Mesenchymal stem cell (in vitro differentiated cells and primary cell): Measurements from ENCODE around the gene GRAMD4.

ENCODE experiments used
- DNase-seq: peaks from one replicate; pipeline ENCODE4 v3.0.0-alpha.2; 2013
- H2AFZ ChIP-seq: one replicate; pipeline ENCODE4 v1.6.1; 2013; ENCODE audit warnings: low read depth, mild to moderate bottlenecking, control low read depth, inconsistent platforms, low read length, moderate library complexity
- H2AK5ac ChIP-seq: 2 replicates; pipeline ENCODE4 v1.6.1; 2013; ENCODE audit warnings: low read length, moderate library complexity, mild to moderate bottlenecking, inconsistent platforms; ENCODE audit not compliant: severe bottlenecking
- H2BK120ac ChIP-seq: one replicate; pipeline ENCODE4 v1.6.1; 2013; ENCODE audit warnings: low read depth, mild to moderate bottlenecking, inconsistent platforms, low read length, moderate library complexity
- H2BK12ac ChIP-seq, 2 experiments: one replicate each; pipeline ENCODE4 v1.6.1; 2013; ENCODE audit warnings: inconsistent platforms in 2 of 2, low read length in 2 of 2, mild to moderate bottlenecking in 2 of 2, moderate library complexity in 2 of 2, control low read depth in 1 of 2
- H2BK15ac ChIP-seq: one replicate; pipeline ENCODE4 v1.6.1; 2013; ENCODE audit warnings: mild to moderate bottlenecking, low read depth, inconsistent platforms; ENCODE audit not compliant: poor library complexity, severe bottlenecking
- H2BK5ac ChIP-seq: 2 replicates; pipeline ENCODE4 v1.6.1; 2013; ENCODE audit warnings: low read depth, mild to moderate bottlenecking, low read length, control low read depth, inconsistent platforms; ENCODE audit not compliant: poor library complexity, severe bottlenecking
- H3K14ac ChIP-seq, 2 experiments: one replicate each; pipeline ENCODE4 v1.6.1; 2013; ENCODE audit warnings: inconsistent platforms in 2 of 2, low read length in 2 of 2, control low read depth in 1 of 2, mild to moderate bottlenecking in 1 of 2, moderate library complexity in 1 of 2
- H3K18ac ChIP-seq, 2 experiments: one replicate each; pipeline ENCODE4 v1.6.1; 2013; ENCODE audit warnings: inconsistent platforms in 2 of 2, low read length in 2 of 2, control low read depth in 1 of 2, low read depth in 1 of 2, mild to moderate bottlenecking in 1 of 2
- H3K23ac ChIP-seq, 2 experiments: one replicate each; pipeline ENCODE4 v1.6.1; 2013; ENCODE audit warnings: inconsistent platforms in 2 of 2, low read length in 2 of 2, mild to moderate bottlenecking in 2 of 2, moderate library complexity in 2 of 2, control low read depth in 1 of 2
- H3K27ac ChIP-seq: 2 replicates; pipeline ENCODE4 v1.5.1; 2013; ENCODE audit warnings: mild to moderate bottlenecking, moderate library complexity, low read length, control low read depth, inconsistent platforms; ENCODE audit not compliant: poor library complexity, severe bottlenecking
- H3K27me3 ChIP-seq, 2 experiments: 2 replicates each; pipeline versions ENCODE4 v1.6.1 to v1.7.0; 2013; ENCODE audit warnings: low read length in 2 of 2, mild to moderate bottlenecking in 2 of 2, moderate library complexity in 2 of 2, control low read depth in 1 of 2, inconsistent platforms in 1 of 2; ENCODE audit not compliant: control insufficient read depth in 1 of 2, insufficient read depth in 1 of 2
- H3K36me3 ChIP-seq, 2 experiments: 2 replicates each; pipeline versions ENCODE4 v1.6.1 to v1.7.0; 2013; ENCODE audit warnings: low read length in 2 of 2, control low read depth in 1 of 2, inconsistent platforms in 1 of 2, low read depth in 1 of 2, mild to moderate bottlenecking in 1 of 2; ENCODE audit not compliant: insufficient read depth in 2 of 2, control insufficient read depth in 1 of 2
- H3K4ac ChIP-seq, 2 experiments: one replicate each; pipeline ENCODE4 v1.6.1; 2013; ENCODE audit warnings: inconsistent platforms in 2 of 2, low read length in 2 of 2, mild to moderate bottlenecking in 2 of 2, moderate library complexity in 2 of 2, control low read depth in 1 of 2, low read depth in 1 of 2
- H3K4me1 ChIP-seq: 2 replicates; pipeline ENCODE4 v1.6.1; 2013; ENCODE audit warnings: low read depth, low read length, control low read depth; ENCODE audit not compliant: control insufficient read depth, insufficient read depth
- H3K4me2 ChIP-seq: 2 replicates; pipeline ENCODE4 v1.6.1; 2013; ENCODE audit warnings: low read length, mild to moderate bottlenecking, inconsistent platforms; ENCODE audit not compliant: poor library complexity, severe bottlenecking
- H3K4me3 ChIP-seq, 2 experiments: 2 replicates each; pipeline versions ENCODE4 v1.5.1 to v1.7.0; 2013; ENCODE audit warnings: low read length in 2 of 2, mild to moderate bottlenecking in 2 of 2, control low read depth in 1 of 2, low read depth in 1 of 2; ENCODE audit not compliant: insufficient read depth in 1 of 2
- H3K79me1 ChIP-seq: replicated peaks from 2 replicates; pipeline ENCODE4 v1.6.1; 2013; ENCODE audit warnings: mild to moderate bottlenecking, control low read depth, low read length, inconsistent platforms; ENCODE audit not compliant: poor library complexity, severe bottlenecking
- H3K9ac ChIP-seq: 2 replicates; pipeline ENCODE4 v1.7.0; 2013; ENCODE audit warnings: mild to moderate bottlenecking, low read length, moderate library complexity
- H3K9me3 ChIP-seq: 2 replicates; pipeline ENCODE4 v1.7.0; 2013; ENCODE audit warnings: mild to moderate bottlenecking, low read length; ENCODE audit not compliant: control insufficient read depth
- H4K8ac ChIP-seq: one replicate; pipeline ENCODE4 v1.6.1; 2013; ENCODE audit warnings: inconsistent platforms, mild to moderate bottlenecking, low read length, moderate library complexity
- H4K91ac ChIP-seq: one replicate; pipeline ENCODE4 v1.6.1; 2013; ENCODE audit warnings: mild to moderate bottlenecking, low read length, inconsistent platforms
- WGBS: methylation state at CpG from one replicate; pipeline ENCODE4 v1.1.7; 2013; ENCODE audit warnings: mixed read lengths; 5-methylcytosine and 5-hydroxymethylcytosine counted together

Gene GRAMD4

GRCh38 chr22:46654927-46655595 is 34.9 kb downstream of the GRAMD4 start:
- Histone ChIP-seq H3K9ac (no peak overlapping the region), H3K14ac (no peak overlapping the region), H2BK5ac (no peak overlapping the region), H2BK12ac (no peak overlapping the region), H4K91ac (no peak overlapping the region), H3K4me1 (peaks cover 27% of the 10 kb centered on the region), H2BK120ac (no peak overlapping the region), H3K4ac (no peak overlapping the region), H3K27me3 (no peaks in the 10 kb centered on the region), H3K4me3 (no peak overlapping the region), H3K36me3 (peaks cover 0 to 27% of the 10 kb centered on the region in 2 experiments), H3K23ac (no peak overlapping the region), H3K27ac (no peak overlapping the region), H2AFZ (no peak overlapping the region), H3K9me3 (no peaks in the 10 kb centered on the region), H4K8ac (no peak overlapping the region), H3K18ac (no peak overlapping the region), H2AK5ac (no peak overlapping the region), H3K79me1 (peaks cover 28% of the 10 kb centered on the region), H2BK15ac (no peak overlapping the region), H3K4me2 (no peak overlapping the region)
- DNase-seq, result no peak
- 92% methylated on average over 14 of the region's 14 CpGs for WGBS

- Histone ChIP-seq H3K27me3 (no peaks in the 10 kb centered on the region), H3K18ac (no peak overlapping the region), H4K91ac (no peak overlapping the region), H3K23ac (no peak overlapping the region), H4K8ac (no peak overlapping the region), H3K9ac (no peak overlapping the region), H3K9me3 (no peaks in the 10 kb centered on the region), H2BK5ac (no peak overlapping the region), H3K14ac (no peak overlapping the region), H2AK5ac (no peak overlapping the region), H3K4me1 (peaks cover 24% of the 10 kb centered on the region), H3K79me1 (peaks cover 28% of the 10 kb centered on the region), H3K4me2 (no peak overlapping the region), H2AFZ (no peak overlapping the region), H2BK15ac (no peak overlapping the region), H3K36me3 (peaks cover 3 to 30% of the 10 kb centered on the region in 2 experiments), H3K27ac (no peak overlapping the region), H2BK12ac (no peak overlapping the region), H3K4ac (no peak overlapping the region), H2BK120ac (no peak overlapping the region), H3K4me3 (no peak overlapping the region)
- DNase-seq, result no peak
- 91% methylated on average over 26 of the region's 26 CpGs for WGBS
Observed at GRCh38 chr22:46655861-46656608, 35.8 kb downstream of the GRAMD4 start.

GRCh38 chr22:46656856-46657654 is 36.9 kb downstream of the GRAMD4 start:
- no peak overlapping the region for H3K27ac ChIP-seq
- no peak overlapping the region for H3K14ac ChIP-seq
- no peaks in the 10 kb centered on the region for H3K27me3 ChIP-seq
- no peak overlapping the region for H2AK5ac ChIP-seq
- peaks cover 3 to 34% of the 10 kb centered on the region in 2 experiments for H3K36me3 ChIP-seq
- no peak overlapping the region for H4K8ac ChIP-seq
- H3K4me1 ChIP-seq, result peaks cover 26% of the 10 kb centered on the region
- H3K79me1 ChIP-seq, result peaks cover 28% of the 10 kb centered on the region
- no peak overlapping the region for H3K9ac ChIP-seq
- no peaks in the 10 kb centered on the region for H3K9me3 ChIP-seq
- no peak overlapping the region for H3K23ac ChIP-seq
- H2BK15ac ChIP-seq, result no peak overlapping the region
- H2BK120ac ChIP-seq, result no peak overlapping the region
- no peak for DNase-seq
- no peak overlapping the region for H3K4ac ChIP-seq
- no peak overlapping the region for H2AFZ ChIP-seq
- H2BK12ac ChIP-seq, result no peak overlapping the region
- no peak overlapping the region for H4K91ac ChIP-seq
- no peak overlapping the region for H3K4me2 ChIP-seq
- no peak overlapping the region for H3K18ac ChIP-seq
- H3K4me3 ChIP-seq, result no peak overlapping the region
- 86% methylated on average over 13 of the region's 15 CpGs for WGBS
- H2BK5ac ChIP-seq, result no peak overlapping the region

GRCh38 chr22:46657655-46657953 is 37.4 kb downstream of the GRAMD4 start:
- WGBS, result 89% methylated on average over 6 of the region's 10 CpGs
- DNase-seq, result no peak

More at GRCh38 chr22:46657655-46657953, 37.4 kb downstream of the GRAMD4 start:
- H3K4me2 ChIP-seq, result no peak overlapping the region
- no peak overlapping the region for H2BK12ac ChIP-seq
- H2BK15ac ChIP-seq, result no peak overlapping the region
- H3K23ac ChIP-seq, result no peak overlapping the region
- H3K27me3 ChIP-seq, result no peaks in the 10 kb centered on the region
- no peak overlapping the region for H3K18ac ChIP-seq
- no peak overlapping the region for H4K8ac ChIP-seq
- peaks cover 21% of the 10 kb centered on the region for H3K4me1 ChIP-seq
- H3K4ac ChIP-seq, result no peak overlapping the region
- H3K9ac ChIP-seq, result no peak overlapping the region
- H3K4me3 ChIP-seq, result no peak overlapping the region
- H2BK5ac ChIP-seq, result no peak overlapping the region
- H4K91ac ChIP-seq, result no peak overlapping the region
- no peak overlapping the region for H2AK5ac ChIP-seq
- H3K9me3 ChIP-seq, result no peaks in the 10 kb centered on the region
- peaks cover 27% of the 10 kb centered on the region for H3K79me1 ChIP-seq
- H3K27ac ChIP-seq, result no peak overlapping the region
- no peak overlapping the region for H2AFZ ChIP-seq
- H2BK120ac ChIP-seq, result no peak overlapping the region
- peaks cover 3 to 40% of the 10 kb centered on the region in 2 experiments for H3K36me3 ChIP-seq
- H3K14ac ChIP-seq, result no peak overlapping the region
